ENCODE data around the gene SPATS2L.

DNA sequence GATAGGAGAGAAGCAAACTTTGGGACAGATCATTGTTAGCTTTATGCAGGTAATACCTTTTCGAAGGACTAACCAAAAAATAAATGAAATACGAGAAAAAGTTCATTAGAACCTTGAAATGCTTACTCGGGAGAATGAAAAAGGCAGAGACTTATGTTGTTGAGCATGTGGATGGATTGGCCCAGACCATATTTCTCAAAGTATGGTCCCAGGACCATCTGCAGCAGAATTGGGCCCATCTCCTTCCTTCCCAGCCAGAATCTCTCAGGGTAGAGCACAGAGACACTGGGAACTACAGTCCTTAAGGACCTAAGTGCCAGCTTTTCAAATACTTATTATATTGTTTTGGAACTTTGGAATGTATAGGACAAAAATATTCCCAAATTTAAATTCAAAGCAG, 152.6 kb downstream of the SPATS2L start:
- TF ChIP-seq CTCF (IDR thresholded peaks at IDR 0.05) (no peak), EP300 (IDR thresholded peaks at IDR 0.05) (no peak), POLR2AphosphoS5 (IDR thresholded peaks at IDR 0.05) (no peak), POLR2A (IDR thresholded peaks at IDR 0.05; ENCODE audit: low read depth) (no peak)

Measured in esophagus muscularis mucosa (tissue), 4 donors.